Stomach (tissue), 4 donors: ENCODE data around the gene ZNF687.

ENCODE experiments used
- POLR2A ChIP-seq, 4 donors: fragments of 450-650 bp; IDR thresholded peaks; one replicate each; pipeline ENCODE4 v1.6.1; 2016; ENCODE audit warnings: antibody characterized with exemption in 4 of 4, control low read depth in 2 of 4, mild to moderate bottlenecking in 1 of 4, moderate library complexity in 1 of 4
- POLR2AphosphoS5 ChIP-seq, 3 donors: sonication (generic); formaldehyde crosslinking; IDR thresholded peaks; one replicate each; pipeline ENCODE4 v1.6.1; 2016; ENCODE audit warnings: antibody characterized with exemption in 3 of 3
- TF ChIP-seq, protein P1 (sequence below), 7 experiments: fragments of 450-650 bp in 4 of 7; fragments of 200-600 bp in 3 of 7; sonication (generic) in 3 of 7; IDR thresholded peaks; one replicate each; pipeline ENCODE4 v1.5.1; 2016 to 2019; ENCODE audit warnings: antibody characterized with exemption in 7 of 7, control low read depth in 2 of 7, mild to moderate bottlenecking in 1 of 7

DNA sequence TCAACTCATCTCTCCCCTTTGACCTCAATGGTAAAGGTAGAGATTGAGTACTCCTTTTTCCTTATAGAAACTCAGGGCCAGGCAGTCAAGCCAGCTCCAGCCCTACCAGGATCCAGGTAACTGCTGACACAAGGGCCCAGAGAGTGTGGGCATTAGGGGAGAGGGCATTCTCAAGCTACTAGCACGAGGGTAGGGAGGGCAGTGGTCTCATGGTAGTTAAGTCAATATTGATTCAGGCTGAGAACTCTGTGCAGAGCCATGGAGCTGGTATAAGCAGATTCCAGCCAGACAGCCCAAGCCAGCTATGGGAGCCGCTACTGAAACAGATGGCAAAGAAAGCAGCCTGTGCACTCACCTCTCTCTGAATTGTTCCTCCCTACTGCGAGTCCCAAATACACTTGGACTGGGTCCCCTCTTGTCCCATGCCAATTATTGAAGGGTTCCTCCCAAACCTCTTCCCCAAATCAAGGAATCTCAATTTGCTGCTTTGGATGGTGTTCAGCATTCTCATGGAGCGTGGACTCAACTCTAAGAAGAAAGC, 42.4 kb downstream of the ZNF687 start:
- TF ChIP-seq POLR2A (IDR thresholded peaks at IDR 0.05) (no peak), POLR2AphosphoS5 (IDR thresholded peaks at IDR 0.05) (no peak)
- TF ChIP-seq, protein P1, sequence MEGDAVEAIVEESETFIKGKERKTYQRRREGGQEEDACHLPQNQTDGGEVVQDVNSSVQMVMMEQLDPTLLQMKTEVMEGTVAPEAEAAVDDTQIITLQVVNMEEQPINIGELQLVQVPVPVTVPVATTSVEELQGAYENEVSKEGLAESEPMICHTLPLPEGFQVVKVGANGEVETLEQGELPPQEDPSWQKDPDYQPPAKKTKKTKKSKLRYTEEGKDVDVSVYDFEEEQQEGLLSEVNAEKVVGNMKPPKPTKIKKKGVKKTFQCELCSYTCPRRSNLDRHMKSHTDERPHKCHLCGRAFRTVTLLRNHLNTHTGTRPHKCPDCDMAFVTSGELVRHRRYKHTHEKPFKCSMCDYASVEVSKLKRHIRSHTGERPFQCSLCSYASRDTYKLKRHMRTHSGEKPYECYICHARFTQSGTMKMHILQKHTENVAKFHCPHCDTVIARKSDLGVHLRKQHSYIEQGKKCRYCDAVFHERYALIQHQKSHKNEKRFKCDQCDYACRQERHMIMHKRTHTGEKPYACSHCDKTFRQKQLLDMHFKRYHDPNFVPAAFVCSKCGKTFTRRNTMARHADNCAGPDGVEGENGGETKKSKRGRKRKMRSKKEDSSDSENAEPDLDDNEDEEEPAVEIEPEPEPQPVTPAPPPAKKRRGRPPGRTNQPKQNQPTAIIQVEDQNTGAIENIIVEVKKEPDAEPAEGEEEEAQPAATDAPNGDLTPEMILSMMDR (IDR thresholded peaks at IDR 0.05), result no peak
